Anterior cingulate cortex (tissue), 58 donors: Measurements from ENCODE around the gene ARHGAP5.
"Not testable (repeated sequence)": the region's sequence is repeated elsewhere in the genome, so short reads cannot be mapped to it uniquely, and the experiment has no call there.

Experiments used
- DNase-seq, 58 donors: peaks; one replicate each; lab custom pipeline; 2025; lab: John Stamatoyannopoulos, UW

The ARHGAP5 gene

DNA sequence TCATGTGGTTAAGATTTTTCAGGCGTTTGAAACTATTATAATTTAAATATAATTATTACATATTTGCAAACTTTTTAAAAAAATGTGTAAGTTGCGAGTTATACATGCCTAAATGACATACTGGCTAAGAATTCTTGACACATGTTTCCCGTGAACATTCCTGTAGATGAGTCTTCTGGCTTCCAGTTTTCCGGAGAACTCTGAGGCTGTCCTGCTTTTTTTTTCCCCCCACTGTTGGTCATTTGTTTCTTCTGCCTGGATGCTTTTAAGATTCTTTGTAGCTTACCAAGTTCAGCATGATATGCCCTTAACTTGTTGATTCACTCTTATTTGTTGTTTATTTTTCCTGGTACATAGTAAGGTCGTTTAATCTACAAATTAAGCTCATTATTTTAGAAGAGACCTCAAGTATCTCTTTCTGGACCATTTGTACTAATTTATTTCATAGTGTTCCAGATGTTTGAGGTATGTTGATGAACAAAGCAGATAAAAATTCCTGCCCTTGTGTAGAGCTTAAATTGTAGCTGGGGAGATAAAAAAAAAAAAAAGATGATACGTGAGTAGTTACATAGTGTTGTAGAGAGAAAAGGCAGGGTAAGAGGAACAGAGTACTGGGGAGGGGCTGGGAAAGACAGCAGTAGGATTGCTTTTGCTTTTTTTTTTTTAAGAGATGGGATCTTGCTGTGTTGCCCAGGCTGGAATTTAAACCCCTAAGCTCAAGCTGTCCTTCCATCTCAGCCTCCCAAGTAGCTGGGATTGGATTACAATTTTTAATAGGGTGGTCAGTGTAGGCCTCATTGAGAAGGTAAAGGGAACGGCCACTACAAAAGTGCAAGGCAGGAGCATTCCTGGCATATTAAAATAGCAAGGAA is 32.8 kb downstream of the ARHGAP5 start:
- DNase-seq = no peak

- no peak for DNase-seq
Observed at GRCh38 chr14:32110548-32110896, 33.4 kb downstream of the ARHGAP5 start.

GRCh38 chr14:32121536-32121935 is 44.4 kb downstream of the ARHGAP5 start:
- DNase-seq = no peak

GRCh38 chr14:32121948-32122347 is 44.8 kb downstream of the ARHGAP5 start:
- no peak for DNase-seq

DNA sequence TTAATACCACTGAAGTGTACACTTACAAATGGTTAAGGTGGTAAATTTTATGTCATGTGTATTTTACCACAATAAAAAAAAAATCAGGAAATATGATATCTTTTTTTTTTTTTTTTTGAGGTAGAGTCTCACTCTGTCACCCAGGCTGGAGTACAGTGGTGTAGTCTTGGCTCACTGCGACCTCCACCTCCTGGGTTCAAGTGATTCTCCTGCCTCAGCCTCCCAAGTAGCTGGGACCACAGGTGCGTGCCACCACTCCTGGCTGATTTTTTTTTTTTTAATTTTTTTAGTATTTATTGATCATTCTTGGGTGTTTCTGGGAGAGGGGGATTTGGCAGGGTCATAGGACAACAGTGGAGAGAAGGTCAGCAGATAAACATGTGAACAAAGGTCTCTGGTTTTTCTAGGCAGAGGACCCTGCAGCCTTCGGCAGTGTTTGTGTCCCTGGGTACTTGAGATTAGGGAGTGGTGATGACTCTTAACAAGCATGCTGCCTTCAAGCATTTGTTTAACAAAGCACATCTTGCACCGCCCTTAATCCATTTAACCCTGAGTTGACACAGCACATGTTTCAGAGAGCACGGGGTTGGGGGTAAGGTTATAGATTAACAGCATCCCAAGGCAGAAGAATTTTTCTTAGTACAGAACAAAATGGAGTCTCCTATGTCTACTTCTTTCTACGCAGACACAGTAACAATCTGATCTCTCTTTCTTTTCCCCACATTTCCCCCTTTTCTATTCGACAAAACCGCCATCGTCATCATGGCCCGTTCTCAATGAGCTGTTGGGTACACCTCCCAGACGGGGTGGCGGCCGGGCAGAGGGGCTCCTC is 50.0 kb downstream of the ARHGAP5 start:
- not testable (repeated sequence) for DNase-seq

- not testable (repeated sequence) for DNase-seq
Observed at GRCh38 chr14:32127731-32128654, 50.9 kb downstream of the ARHGAP5 start.

DNA sequence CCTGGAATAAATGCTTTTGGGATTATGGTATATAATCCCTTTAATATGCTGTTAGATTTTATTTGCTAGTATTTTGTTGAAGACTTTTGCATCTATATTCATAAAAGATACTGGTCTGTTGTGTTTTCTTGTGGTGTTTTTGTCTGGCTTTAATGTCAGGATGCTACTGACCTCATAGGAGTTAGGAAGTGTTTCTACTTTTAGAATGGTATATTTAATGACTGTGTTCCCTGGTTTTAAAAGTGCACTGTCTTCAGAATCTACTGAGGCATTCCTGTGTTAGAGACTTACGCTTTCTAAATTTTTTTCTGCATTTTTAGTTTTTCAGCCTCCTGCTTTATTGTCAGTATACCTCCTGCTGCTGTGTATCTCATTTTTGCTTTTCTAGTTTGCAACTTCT is 51.6 kb downstream of the ARHGAP5 start:
- DNase-seq = no peak

- DNase-seq = no peak
Observed at GRCh38 chr14:32129124-32129523, 52.0 kb downstream of the ARHGAP5 start.

GRCh38 chr14:32131689-32132088 is 54.6 kb downstream of the ARHGAP5 start:
- not testable (repeated sequence) for DNase-seq

GRCh38 chr14:32134448-32135097 is 57.5 kb downstream of the ARHGAP5 start:
- no peak for DNase-seq

DNA sequence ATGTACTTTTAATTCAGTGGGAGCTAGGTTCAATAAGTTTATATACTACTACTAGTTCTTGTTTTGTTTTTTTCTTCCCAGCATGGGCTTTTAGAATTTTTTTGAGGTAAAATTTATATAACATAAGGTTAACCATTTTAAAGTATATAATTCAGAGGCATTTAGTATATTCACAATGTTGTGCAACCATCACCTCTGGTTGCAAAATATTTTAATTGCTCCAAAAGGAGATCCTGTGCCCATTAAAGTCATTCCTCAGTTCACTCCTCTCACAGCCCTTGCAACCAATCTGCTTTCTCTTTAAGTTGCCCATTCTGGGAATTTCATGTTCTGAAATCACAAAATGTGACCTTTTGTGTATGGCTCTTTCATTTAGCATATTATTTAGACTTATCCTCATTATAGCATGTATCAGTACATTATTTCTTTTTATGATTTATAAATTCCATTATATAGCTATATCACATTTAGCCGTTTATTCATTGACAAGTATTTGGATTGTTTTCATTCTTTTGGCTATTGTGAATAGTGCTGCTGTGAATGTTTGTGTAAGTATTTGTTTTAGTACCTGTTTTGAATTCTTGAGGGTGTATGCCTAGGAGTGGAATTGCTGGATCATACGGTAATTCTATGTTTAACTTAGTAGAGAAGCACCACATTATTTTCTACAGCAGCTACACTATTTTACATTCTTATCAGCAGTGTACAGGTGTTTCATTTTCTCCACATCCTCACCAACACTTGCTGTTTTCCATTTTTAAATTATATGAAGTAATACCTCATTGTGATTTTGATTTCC is 59.1 kb downstream of the ARHGAP5 start:
- no peak for DNase-seq

DNA sequence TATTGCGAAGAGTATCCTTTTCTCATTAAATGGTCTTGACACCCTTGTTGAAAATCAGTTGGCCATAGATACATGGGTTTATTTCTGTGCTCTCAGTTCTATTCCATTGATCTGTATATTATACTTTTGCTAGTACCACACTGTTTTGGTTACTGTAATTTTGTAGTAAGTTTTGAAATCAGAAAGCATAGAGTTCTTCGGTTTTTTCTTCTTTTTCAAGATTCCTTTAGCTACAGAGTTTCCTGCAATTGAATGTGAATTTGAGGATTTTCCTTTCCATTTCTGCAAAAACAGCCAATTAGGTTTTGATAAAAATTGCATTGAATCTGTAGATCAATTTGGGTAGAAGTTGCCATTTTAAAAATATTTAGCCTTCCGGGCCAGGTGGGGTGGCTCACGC is 60.2 kb downstream of the ARHGAP5 start:
- no peak for DNase-seq

- DNase-seq = no peak
Observed at GRCh38 chr14:32137892-32138291, 60.8 kb downstream of the ARHGAP5 start.

DNA sequence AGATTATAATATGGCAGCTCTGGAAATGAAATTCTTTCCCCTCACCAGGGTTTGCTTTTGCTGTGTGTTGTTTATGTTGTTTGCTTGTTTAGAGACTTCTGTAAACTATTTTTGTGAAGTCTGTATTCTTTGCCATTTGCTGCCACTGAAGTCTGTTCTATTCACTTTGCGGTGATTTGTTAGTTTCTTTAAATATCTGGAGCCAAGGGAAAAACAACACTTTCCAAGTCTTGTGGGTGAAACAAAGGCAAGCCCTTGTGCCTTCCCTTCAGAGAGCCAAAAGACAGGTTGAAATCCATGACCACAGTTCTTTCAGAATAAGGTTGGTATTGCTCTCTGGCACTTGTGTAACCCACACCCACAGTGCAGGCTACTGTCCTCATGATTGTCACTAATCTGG is 65.2 kb downstream of the ARHGAP5 start:
- peak in 2 of 58 donors; percentile 0 to 7 for DNase-seq

- no peak for DNase-seq
Observed at GRCh38 chr14:32142754-32143437, 65.8 kb downstream of the ARHGAP5 start.

DNA sequence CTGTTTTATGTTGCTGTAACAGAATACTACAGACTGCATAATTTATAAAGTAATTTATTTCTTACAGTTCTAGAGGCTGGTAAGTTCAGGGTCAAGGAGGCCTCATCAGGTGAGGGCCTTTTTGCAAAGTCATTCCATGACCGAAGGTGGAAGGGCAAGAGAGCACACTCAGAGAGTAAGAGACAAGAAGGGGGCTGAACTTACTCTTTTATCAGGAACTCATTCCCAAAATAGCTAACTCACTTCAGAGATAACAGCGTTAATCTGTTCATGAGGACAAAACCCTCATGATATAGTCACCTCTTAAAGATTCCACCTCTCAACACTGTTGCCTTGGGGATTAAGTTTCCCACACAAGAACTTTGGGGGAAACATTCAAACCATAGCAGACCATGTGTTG is 73.3 kb downstream of the ARHGAP5 start:
- no peak for DNase-seq

- DNase-seq = no peak
Observed at GRCh38 chr14:32166029-32166428, 88.9 kb downstream of the ARHGAP5 start.

GRCh38 chr14:32166924-32167323 is 89.8 kb downstream of the ARHGAP5 start:
- DNase-seq = no peak

GRCh38 chr14:32167907-32168306 is 90.8 kb downstream of the ARHGAP5 start:
- no peak for DNase-seq
